Vagina (tissue), 2 donors: ENCODE data around the gene VIP.
"Not testable (repeated sequence)": the region's sequence is repeated elsewhere in the genome, so short reads cannot be mapped to it uniquely, and the experiment has no call there.

Source experiments
- POLR2A ChIP-seq, 2 donors: fragments of 450-650 bp; IDR thresholded peaks; one replicate each; pipeline ENCODE4 v1.6.1; 2017; ENCODE audit warnings: antibody characterized with exemption in 2 of 2, mild to moderate bottlenecking in 2 of 2, moderate library complexity in 2 of 2
- POLR2AphosphoS5 ChIP-seq, 2 donors: sonication (generic); formaldehyde crosslinking; IDR thresholded peaks; one replicate each; pipeline ENCODE4 v1.9.0; 2017; ENCODE audit warnings: antibody characterized with exemption in 2 of 2, mild to moderate bottlenecking in 2 of 2, low read depth in 1 of 2; ENCODE audit not compliant: insufficient read depth in 1 of 2
- TF ChIP-seq, protein P1 (sequence below), 3 experiments: fragments of 450-650 bp in 2 of 3; fragments of 200-600 bp in 1 of 3; sonication (generic) in 1 of 3; IDR thresholded peaks; one replicate each; pipeline ENCODE4 v1.5.1; 2017 to 2019; ENCODE audit warnings: antibody characterized with exemption in 3 of 3, mild to moderate bottlenecking in 2 of 3, moderate library complexity in 2 of 3

DNA sequence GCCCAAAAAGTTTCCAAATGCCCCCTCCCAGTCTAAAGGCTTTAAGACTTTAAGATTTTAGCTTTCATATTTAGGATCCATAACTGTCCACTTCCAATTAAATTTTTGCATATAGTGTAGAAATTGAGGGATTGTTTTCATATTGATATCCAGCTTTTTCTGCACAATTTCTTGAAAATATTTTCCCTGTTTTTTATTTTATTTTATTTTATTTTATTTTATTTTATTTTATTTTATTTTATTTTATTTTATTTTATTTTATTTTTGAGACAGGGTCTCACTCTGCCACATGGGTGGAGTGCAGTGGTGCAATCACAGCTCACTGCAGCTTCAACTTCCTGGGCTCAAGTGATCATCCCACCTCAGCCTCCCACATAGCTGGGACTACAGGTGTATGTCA is 46.8 kb upstream of the VIP start:
- TF ChIP-seq, protein P1, sequence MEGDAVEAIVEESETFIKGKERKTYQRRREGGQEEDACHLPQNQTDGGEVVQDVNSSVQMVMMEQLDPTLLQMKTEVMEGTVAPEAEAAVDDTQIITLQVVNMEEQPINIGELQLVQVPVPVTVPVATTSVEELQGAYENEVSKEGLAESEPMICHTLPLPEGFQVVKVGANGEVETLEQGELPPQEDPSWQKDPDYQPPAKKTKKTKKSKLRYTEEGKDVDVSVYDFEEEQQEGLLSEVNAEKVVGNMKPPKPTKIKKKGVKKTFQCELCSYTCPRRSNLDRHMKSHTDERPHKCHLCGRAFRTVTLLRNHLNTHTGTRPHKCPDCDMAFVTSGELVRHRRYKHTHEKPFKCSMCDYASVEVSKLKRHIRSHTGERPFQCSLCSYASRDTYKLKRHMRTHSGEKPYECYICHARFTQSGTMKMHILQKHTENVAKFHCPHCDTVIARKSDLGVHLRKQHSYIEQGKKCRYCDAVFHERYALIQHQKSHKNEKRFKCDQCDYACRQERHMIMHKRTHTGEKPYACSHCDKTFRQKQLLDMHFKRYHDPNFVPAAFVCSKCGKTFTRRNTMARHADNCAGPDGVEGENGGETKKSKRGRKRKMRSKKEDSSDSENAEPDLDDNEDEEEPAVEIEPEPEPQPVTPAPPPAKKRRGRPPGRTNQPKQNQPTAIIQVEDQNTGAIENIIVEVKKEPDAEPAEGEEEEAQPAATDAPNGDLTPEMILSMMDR (IDR thresholded peaks at IDR 0.05), result not testable (repeated sequence)
- TF ChIP-seq POLR2A (IDR thresholded peaks at IDR 0.05); POLR2AphosphoS5 (IDR thresholded peaks at IDR 0.05; ENCODE audit: insufficient read depth in 1 of 2, low read depth in 1 of 2): not testable (repeated sequence)
